CD4-positive, alpha-beta T cell treated with Interferon gamma for 1 hour (primary cell): ENCODE data around the gene DHRS1.

Experiments used
- DNase-seq: peaks from one replicate; pipeline ENCODE4 v3.0.0-alpha.2; 2020

The DHRS1 gene

DNA sequence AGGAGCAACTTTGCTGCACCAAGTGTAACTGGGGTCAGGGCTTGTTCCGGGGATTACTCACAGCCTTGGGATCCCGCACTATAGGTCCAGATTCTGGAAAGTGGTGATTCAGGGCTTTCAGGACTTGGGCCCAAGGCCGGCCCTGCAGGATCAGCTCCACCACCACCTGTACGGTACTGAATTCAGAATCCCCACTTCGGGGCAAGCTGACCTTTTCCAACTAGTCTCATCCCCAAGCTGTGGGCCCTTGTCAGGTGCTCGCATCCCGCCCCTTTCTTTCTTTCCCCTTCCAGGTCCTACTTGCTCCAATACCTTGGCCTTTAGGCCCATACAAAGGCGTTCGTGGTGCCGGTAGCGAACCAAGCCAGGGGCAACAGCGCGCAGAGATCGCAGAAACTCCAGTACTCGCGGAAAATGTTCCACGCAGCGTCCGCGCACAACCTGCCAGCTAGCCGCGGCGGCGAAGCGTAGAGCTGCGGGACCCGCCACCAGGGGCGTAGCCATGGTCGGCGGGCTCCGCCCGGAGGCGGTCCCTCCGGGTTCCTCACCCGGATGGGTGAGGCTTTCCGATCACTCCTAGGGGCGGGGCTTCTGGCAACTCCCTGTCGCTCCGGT is 57.6 kb downstream of the DHRS1 start:
- peak; percentile 93 for DNase-seq
